ENCODE data around the gene EFCAB11. TPM values are rescaled to one million over a fixed set of nuclear protein-coding genes. Genes with fewer than 3 reads are reported as not detected.
A peak's percentile ranks its signal among the peaks of the same experiment; 100 is the strongest.

The EFCAB11 gene
- total RNA-seq, 3 donors from 2014 or later = 6.4 to 13.6 (median 6.9) TPM

DNA sequence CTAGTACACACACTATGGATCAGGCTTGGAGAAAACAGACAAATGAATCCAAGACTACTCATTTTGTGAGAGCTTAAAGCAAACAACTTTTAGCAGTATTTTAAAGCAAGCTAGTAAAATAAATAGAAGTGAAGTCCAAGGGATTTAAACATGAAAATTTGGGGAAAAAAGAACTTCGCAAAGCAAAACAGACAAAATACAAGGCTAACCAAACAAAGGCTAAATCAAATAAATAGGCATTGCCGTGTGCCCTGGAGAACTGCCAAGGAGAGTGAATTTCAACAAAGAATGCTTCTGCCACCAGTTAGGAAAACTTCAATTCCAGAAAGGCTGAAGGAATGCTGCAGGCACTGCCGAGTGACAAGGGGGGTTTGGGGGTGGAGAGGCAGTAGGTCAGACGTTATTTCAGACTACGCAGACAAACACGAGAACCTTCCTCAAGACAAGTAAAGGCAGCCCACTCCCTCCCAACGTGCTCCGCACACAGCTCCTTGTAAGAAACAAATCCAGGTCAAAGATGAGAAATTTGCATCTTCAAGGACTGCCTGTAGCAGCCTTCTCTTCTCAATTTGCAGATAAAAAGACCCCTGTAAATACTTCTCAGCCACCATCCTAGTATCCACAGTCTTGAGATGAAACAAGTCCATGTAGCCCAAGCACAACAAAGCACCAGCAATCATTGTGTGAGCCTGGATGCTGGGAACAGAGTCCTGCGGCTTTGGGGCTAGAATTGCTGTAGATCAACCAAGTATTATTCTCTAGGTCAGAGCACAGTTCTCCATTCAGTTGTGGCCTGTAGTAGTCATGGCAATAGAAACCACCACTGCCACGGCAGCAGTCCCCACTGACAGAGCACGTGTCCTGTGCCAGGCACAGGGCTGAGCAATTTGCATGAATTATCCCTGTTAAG lies 43.3 kb downstream of the EFCAB11 start:
- Histone ChIP-seq H3K9me3 (no peaks in the 10 kb centered on the region), H3K4me1 (no peaks in the 10 kb centered on the region), H3K36me3 (no peaks in the 10 kb centered on the region), H3K4me3 (no peak overlapping the region), H3K27ac (peak overlapping the region in 1 of 2 donors; percentile 9), H3K27me3 (no peaks in the 10 kb centered on the region)
- TF ChIP-seq, protein P1, sequence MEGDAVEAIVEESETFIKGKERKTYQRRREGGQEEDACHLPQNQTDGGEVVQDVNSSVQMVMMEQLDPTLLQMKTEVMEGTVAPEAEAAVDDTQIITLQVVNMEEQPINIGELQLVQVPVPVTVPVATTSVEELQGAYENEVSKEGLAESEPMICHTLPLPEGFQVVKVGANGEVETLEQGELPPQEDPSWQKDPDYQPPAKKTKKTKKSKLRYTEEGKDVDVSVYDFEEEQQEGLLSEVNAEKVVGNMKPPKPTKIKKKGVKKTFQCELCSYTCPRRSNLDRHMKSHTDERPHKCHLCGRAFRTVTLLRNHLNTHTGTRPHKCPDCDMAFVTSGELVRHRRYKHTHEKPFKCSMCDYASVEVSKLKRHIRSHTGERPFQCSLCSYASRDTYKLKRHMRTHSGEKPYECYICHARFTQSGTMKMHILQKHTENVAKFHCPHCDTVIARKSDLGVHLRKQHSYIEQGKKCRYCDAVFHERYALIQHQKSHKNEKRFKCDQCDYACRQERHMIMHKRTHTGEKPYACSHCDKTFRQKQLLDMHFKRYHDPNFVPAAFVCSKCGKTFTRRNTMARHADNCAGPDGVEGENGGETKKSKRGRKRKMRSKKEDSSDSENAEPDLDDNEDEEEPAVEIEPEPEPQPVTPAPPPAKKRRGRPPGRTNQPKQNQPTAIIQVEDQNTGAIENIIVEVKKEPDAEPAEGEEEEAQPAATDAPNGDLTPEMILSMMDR (IDR thresholded peaks at IDR 0.05) = no peak
- TF ChIP-seq POLR2AphosphoS5 (IDR thresholded peaks at IDR 0.05) (no peak), POLR2A (IDR thresholded peaks at IDR 0.05) (no peak)
- intact Hi-C loops (cut with DNase I; ENCODE audit: low total_unique reads) = no loop called here
- no peak for DNase-seq (ENCODE audit: low spot score in 2 of 2)

DNA sequence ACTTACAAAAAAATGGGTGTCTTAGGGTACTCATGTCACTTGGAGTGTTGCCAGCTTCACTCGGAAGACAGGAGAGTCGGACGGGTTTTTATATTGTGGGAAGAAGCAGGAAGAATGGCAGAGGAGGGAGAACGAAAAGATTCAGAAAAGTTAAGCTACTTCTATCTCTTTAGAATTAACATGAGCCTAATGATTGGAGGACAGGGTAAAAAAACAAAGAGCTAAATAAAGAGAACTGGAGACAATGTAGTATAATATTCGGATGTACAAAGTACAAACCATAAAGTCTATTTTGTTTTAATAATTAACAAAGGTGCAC lies 43.9 kb downstream of the EFCAB11 start:
- H3K4me3 ChIP-seq = no peak overlapping the region

DNA sequence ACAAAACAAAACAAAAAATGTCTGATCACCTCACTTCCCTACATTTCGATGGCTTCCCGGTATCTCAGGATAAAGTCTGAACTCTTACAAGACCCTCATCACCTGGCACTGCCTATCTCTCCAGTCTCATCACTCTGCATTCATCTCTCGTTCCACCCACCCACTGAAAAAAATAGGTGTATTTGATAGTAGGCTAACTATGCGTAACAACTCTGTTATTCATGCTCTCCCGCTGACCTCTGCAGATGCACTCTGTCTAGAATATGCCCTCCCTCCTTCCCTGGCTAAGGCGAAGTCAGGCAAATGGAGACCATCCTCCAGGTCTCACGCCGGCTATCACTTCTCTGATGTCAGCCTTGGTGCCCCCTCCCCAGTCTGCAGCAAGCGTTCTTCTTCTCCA lies 44.9 kb downstream of the EFCAB11 start:
- no peaks in the 10 kb centered on the region for H3K27me3 ChIP-seq
- TF ChIP-seq POLR2A (IDR thresholded peaks at IDR 0.05) (no peak), POLR2AphosphoS5 (IDR thresholded peaks at IDR 0.05) (no peak)
- TF ChIP-seq, protein P1 (IDR thresholded peaks at IDR 0.05) = no peak
- H3K9me3 ChIP-seq = no peaks in the 10 kb centered on the region
- intact Hi-C loops (cut with DNase I; ENCODE audit: low total_unique reads) = no loop called here
- no peaks in the 10 kb centered on the region for H3K4me1 ChIP-seq
- no peak for DNase-seq (ENCODE audit: low spot score in 2 of 2)
- H3K4me3 ChIP-seq = no peak overlapping the region
- H3K36me3 ChIP-seq = no peaks in the 10 kb centered on the region
- H3K27ac ChIP-seq = no peak overlapping the region

More for the DNA sequence above, 43.9 kb downstream of the EFCAB11 start:
- intact Hi-C loops (cut with DNase I; ENCODE audit: low total_unique reads) = no loop called here
- Histone ChIP-seq H3K27ac (no peak overlapping the region), H3K27me3 (no peaks in the 10 kb centered on the region), H3K36me3 (no peaks in the 10 kb centered on the region), H3K9me3 (no peaks in the 10 kb centered on the region), H3K4me1 (no peaks in the 10 kb centered on the region)
- TF ChIP-seq POLR2A (IDR thresholded peaks at IDR 0.05) = no peak
- DNase-seq (ENCODE audit: low spot score in 2 of 2) = no peak

DNA sequence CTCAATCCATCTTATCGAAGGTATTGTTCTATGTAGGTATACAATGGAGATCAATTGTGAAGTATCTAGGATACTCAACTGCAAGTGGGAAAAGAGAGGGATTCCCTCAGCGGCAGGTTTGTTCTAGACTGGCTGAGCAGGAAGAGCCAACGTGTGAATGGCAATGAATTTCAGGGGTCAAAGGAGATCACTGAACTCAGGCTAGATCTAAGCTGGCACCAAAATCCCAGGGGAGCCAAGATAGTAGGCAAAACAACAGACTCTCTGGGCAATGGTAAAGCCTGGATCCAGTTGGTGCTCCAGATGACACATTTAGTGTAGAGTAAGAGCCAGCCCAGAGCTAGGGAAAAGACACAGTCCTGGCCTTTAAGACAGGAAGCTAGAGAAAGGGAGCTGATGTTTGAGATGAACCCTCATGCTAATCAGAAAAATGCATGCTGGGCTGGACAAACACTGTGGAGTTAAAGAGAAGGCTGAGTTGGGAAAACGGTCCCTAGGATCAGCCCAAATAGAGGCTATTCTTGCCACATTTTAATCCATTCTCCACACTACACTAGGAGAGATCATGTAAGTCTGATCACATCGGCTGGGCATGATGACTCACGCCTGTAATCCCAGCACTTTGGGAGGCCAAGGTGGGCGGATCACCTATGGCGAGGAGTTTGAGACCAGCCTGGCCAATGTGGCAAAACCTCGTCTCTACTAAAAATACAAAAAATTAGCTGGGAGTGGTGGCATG lies 45.6 kb downstream of the EFCAB11 start:
- no peaks in the 10 kb centered on the region for H3K4me1 ChIP-seq
- no peaks in the 10 kb centered on the region for H3K9me3 ChIP-seq
- no peak overlapping the region for H3K27ac ChIP-seq
- TF ChIP-seq POLR2A (IDR thresholded peaks at IDR 0.05) (no peak), POLR2AphosphoS5 (IDR thresholded peaks at IDR 0.05) (no peak)
- TF ChIP-seq, protein P1 (IDR thresholded peaks at IDR 0.05) = no peak
- intact Hi-C loops (cut with DNase I; ENCODE audit: low total_unique reads) = no loop called here
- H3K4me3 ChIP-seq = no peak overlapping the region
- no peak for DNase-seq (ENCODE audit: low spot score in 2 of 2)
- no peaks in the 10 kb centered on the region for H3K27me3 ChIP-seq
- no peaks in the 10 kb centered on the region for H3K36me3 ChIP-seq

DNA sequence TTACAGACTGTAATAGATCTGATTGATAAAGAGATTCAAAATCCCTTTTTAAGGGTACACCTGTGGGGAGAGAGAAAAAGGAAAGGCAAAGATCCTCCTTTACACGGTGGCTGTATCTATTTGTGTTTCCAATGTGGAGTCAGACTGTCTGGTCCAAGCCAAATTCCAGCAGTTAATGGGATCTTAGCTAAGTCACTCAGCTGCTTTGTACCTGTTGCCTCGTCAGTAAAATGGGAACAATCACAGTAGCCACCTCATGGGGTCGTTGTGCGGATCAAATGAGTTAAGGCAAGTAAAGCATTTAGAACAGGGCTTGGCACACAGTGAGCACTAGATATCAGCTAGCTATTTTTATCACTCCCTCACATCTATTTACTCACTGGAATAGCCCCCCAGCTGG lies 46.9 kb downstream of the EFCAB11 start:
- no peak for DNase-seq (ENCODE audit: low spot score in 2 of 2)
- Histone ChIP-seq H3K36me3 (no peaks in the 10 kb centered on the region), H3K4me1 (no peaks in the 10 kb centered on the region), H3K27me3 (no peaks in the 10 kb centered on the region), H3K9me3 (no peaks in the 10 kb centered on the region), H3K4me3 (no peak overlapping the region), H3K27ac (no peak overlapping the region)
- intact Hi-C loops (cut with DNase I; ENCODE audit: low total_unique reads) = no loop called here
- TF ChIP-seq POLR2AphosphoS5 (IDR thresholded peaks at IDR 0.05) = no peak
- TF ChIP-seq, protein P1 (IDR thresholded peaks at IDR 0.05) = no peak
- no peak for TF ChIP-seq POLR2A (IDR thresholded peaks at IDR 0.05)

Measured in breast epithelium (tissue), 4 donors.